ENCODE measurements around the gene BCKDHB. TPM values are rescaled to one million over a fixed set of nuclear protein-coding genes. Genes with fewer than 3 reads are reported as not detected.

BCKDHB gene
- total RNA-seq, 1 experiment from 2014 or later, result 16.4 TPM

- Histone ChIP-seq H3K4me3 (ENCODE audit: low read depth in 2 of 2, low read length in 2 of 2) (no peak overlapping the region), H3K27me3 (ENCODE audit: control insufficient read depth, insufficient read depth, low read length) (no peaks in the 10 kb centered on the region), H3K4me1 (ENCODE audit: control insufficient read depth, insufficient read depth, low read length) (no peaks in the 10 kb centered on the region), H3K36me3 (ENCODE audit: control insufficient read depth, insufficient read depth, low read length) (no peaks in the 10 kb centered on the region; the same call in 1 of the 2 replicates), H3K9me3 (ENCODE audit: control insufficient read depth, insufficient read depth, low read depth, low read length) (no peaks in the 10 kb centered on the region), H3K27ac (ENCODE audit: low read length) (no peak overlapping the region)
- intact Hi-C loops (cut with micrococcal nuclease; ENCODE audit: unreplicated experiment) (no loop called here), in situ Hi-C loops (cut with HindIII; ENCODE audit: low pct_unique_long_range_greater_than_20kb, low sequenced_read_pairs) (no loop called here)
- TF ChIP-seq POLR2AphosphoS5 (IDR thresholded peaks at IDR 0.05; ENCODE audit: low read depth, low read length) (no peak), SIN3A (IDR thresholded peaks at IDR 0.05; ENCODE audit: borderline replicate concordance, insufficient read depth, low read depth, low read length) (no peak), REST (IDR thresholded peaks at IDR 0.05; ENCODE audit: insufficient read depth in 1 of 2, low read depth in 2 of 2, low read length in 1 of 2) (no peak), TCF7L2 (IDR thresholded peaks at IDR 0.05; ENCODE audit: low read depth, low read length) (no peak), CTCF (IDR thresholded peaks at IDR 0.05) (no peak)
- BruUV-seq (replicated peaks), result no TSS peak
- no peak for DNase-seq (ENCODE audit: low read depth, low spot score)
- ATAC-seq, result no peak
- ChIA-PET POLR2A (no interaction called here), CTCF (no interaction called here)
Observed at GRCh38 chr6:80144753-80145315, 38.4 kb downstream of the BCKDHB start.

GRCh38 chr6:80145509-80145908 is 39.0 kb downstream of the BCKDHB start:
- Histone ChIP-seq H3K4me1 (ENCODE audit: control insufficient read depth, insufficient read depth, low read length) (no peaks in the 10 kb centered on the region), H3K9me3 (ENCODE audit: control insufficient read depth, insufficient read depth, low read depth, low read length) (no peaks in the 10 kb centered on the region), H3K4me3 (ENCODE audit: low read depth in 2 of 2, low read length in 2 of 2) (no peak overlapping the region), H3K27me3 (ENCODE audit: control insufficient read depth, insufficient read depth, low read length) (no peaks in the 10 kb centered on the region), H3K27ac (ENCODE audit: low read length) (no peak overlapping the region), H3K36me3 (ENCODE audit: control insufficient read depth, insufficient read depth, low read length) (no peaks in the 10 kb centered on the region; the same call in 1 of the 2 replicates)
- no peak for ATAC-seq
- CTCF ChIA-PET, result no interaction called here
- DNase-seq (ENCODE audit: low read depth, low spot score), result no peak
- POLR2A ChIA-PET, result no interaction called here
- in situ Hi-C loops (cut with HindIII; ENCODE audit: low pct_unique_long_range_greater_than_20kb, low sequenced_read_pairs) (no loop called here), intact Hi-C loops (cut with micrococcal nuclease; ENCODE audit: unreplicated experiment) (no loop called here)
- TF ChIP-seq TCF7L2 (IDR thresholded peaks at IDR 0.05; ENCODE audit: low read depth, low read length), result no peak
- TF ChIP-seq SIN3A (IDR thresholded peaks at IDR 0.05; ENCODE audit: borderline replicate concordance, insufficient read depth, low read depth, low read length), result no peak
- no peak for TF ChIP-seq POLR2AphosphoS5 (IDR thresholded peaks at IDR 0.05; ENCODE audit: low read depth, low read length)
- no peak for TF ChIP-seq CTCF (IDR thresholded peaks at IDR 0.05)
- no peak for TF ChIP-seq REST (IDR thresholded peaks at IDR 0.05; ENCODE audit: insufficient read depth in 1 of 2, low read depth in 2 of 2, low read length in 1 of 2)
- BruUV-seq (replicated peaks), result no TSS peak
